H54 (cell line): Measurements from ENCODE around the gene SUPT4H1.
"Not testable (repeated sequence)": the region's sequence is repeated elsewhere in the genome, so short reads cannot be mapped to it uniquely, and the experiment has no call there.

Experiments
- DNase-seq: peaks from one replicate; pipeline ENCODE4 v3.0.0; 2011; ENCODE audit warnings: low spot score, mixed read lengths; ENCODE audit not compliant: insufficient read length
- FAIRE-seq: peaks from 3 replicates; lab custom pipeline; 2011; peaks lifted over from hg19 to GRCh38; lab: Jason Lieb, UNC
- POLR2A ChIP-seq: IDR thresholded peaks from 2 replicates; pipeline ENCODE4 v1.6.1; 2011; ENCODE audit warnings: low read depth, mild to moderate bottlenecking, low read length

The SUPT4H1 gene

DNA sequence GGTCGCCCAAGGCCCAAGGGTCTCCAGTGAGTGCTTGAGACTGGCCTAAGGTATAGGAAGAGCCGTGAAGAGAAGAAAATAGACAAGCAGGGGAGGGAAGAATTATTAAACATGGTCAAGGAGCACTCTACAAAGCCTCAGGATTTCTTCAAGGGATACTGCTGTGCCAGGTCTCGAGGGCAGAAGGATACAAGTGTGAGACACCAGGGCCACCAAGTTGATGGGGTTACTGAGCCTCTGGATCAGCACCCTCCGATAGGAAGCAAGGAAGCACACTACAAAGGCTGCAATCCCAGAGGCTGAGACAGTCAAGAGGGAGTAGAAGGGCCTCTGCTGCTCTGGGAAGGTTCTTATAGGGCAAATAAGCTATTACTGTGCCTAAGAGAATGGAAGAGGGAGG, 6.5 kb downstream of the SUPT4H1 start:
- no peak for TF ChIP-seq POLR2A
- DNase-seq: no peak
- FAIRE-seq: no peak

DNA sequence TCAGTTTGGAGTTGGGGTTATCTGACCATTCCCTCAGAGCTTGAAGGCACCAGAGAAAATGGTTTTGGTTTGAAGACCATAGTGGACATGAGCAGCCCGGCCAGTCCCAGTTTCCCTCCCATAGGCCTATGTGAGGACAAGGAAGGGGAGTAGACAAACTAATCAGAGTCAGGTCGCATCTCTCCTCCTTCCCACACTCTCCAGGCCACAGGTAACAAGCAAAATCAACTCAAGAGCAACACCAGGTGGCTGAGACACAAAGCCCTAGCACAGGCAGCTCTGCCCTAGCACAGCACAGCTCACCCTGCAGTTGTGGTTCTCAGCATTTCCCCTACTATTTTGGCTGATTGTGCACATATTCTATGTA, 7.2 kb downstream of the SUPT4H1 start:
- DNase-seq (no peak), FAIRE-seq (no peak)
- no peak for TF ChIP-seq POLR2A

GRCh38 chr17:58344047-58344790, 7.8 kb downstream of the SUPT4H1 start:
- FAIRE-seq: no peak
- TF ChIP-seq POLR2A: no peak
- no peak for DNase-seq

- DNase-seq (no peak), FAIRE-seq (no peak)
- TF ChIP-seq POLR2A: no peak
Observed at GRCh38 chr17:58343131-58343530, 8.9 kb downstream of the SUPT4H1 start.

DNA sequence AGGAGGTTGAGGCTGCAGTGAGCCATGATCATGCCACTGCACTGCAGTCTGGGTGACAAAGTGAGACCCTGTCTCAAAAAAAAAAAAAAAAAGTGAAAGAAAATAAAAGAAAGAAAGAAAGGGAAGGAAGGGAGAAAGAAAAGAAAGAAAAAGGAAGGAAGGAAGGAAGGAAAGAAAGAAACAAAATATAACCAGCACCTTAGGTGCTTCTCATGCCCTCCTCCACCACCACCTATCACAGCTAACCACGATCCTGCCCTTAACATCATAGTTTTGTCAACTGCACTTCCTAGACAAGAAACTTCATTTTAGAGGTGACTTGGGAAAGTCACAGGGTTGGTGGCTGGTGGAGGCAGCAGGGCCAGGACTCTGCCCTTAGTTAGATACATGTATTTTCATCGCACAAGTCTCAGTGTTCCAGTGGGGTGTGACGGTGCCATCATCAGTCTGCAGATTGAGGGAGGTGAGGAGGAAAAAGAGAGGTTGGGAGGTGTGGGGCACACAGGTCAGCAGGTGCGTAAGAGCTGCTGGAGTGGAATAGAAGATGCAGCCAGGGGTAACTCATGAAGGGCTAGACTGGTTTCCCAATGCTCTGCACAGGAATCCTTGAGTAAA, 10.0 kb downstream of the SUPT4H1 start:
- TF ChIP-seq POLR2A: no peak
- FAIRE-seq (no peak), DNase-seq (no peak)

GRCh38 chr17:58341136-58341860, 10.7 kb downstream of the SUPT4H1 start:
- not testable (repeated sequence) for FAIRE-seq, DNase-seq

DNA sequence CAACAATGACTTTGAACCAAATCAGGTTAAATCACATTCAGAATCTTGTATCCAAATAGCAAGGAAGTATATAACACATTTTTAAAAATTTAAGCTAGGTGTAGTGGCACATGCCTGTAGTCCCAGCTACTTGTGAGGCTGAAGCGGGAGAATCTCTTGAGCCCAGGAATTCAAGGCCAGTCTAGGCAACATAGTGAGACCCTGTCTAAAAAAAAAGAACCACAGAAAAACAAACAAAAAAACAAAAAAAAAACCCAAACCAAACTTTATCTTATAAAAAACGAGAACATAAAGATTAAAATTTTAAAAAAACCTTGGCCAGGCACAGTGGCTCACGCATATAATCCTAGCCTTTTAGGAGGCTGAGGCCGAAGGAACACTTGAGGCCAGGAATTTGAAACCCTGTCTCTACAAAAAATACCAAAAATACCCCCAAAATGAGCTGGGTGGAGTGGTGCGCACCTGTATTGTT, 11.6 kb downstream of the SUPT4H1 start:
- DNase-seq: no peak
- no peak for FAIRE-seq
- no peak for TF ChIP-seq POLR2A

DNA sequence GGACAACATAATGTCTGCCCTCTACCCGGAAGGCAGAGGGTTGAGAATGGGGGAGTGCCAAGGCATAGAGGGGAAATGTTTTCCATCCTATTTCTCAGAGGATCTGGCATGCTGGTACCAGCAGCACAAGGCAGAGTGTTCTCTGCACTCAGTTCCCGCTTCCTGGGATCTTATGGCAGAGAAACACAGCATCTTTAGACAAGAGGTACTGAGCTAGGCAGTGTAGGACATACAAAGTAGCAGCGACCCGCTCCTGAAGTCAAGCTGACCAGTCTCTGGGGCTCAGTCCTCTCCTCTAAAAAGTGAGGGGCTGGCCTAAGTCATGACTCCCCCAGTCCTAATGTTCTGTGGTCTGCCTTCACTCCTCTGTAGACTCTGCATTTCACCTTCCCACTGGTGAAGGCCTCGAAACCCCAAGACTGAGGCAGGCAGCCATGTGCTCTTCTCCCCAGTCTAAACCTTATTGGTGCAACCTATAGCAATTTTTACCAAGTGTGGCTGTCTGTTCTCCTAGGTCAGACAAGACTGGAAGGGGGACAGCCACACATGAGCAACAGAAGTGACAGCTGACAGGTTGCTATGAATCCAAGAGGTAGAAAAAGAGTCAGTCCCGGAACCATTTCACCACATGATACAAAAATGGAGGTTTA, 12.1 kb downstream of the SUPT4H1 start:
- DNase-seq: no peak
- no peak for FAIRE-seq
- no peak for TF ChIP-seq POLR2A

DNA sequence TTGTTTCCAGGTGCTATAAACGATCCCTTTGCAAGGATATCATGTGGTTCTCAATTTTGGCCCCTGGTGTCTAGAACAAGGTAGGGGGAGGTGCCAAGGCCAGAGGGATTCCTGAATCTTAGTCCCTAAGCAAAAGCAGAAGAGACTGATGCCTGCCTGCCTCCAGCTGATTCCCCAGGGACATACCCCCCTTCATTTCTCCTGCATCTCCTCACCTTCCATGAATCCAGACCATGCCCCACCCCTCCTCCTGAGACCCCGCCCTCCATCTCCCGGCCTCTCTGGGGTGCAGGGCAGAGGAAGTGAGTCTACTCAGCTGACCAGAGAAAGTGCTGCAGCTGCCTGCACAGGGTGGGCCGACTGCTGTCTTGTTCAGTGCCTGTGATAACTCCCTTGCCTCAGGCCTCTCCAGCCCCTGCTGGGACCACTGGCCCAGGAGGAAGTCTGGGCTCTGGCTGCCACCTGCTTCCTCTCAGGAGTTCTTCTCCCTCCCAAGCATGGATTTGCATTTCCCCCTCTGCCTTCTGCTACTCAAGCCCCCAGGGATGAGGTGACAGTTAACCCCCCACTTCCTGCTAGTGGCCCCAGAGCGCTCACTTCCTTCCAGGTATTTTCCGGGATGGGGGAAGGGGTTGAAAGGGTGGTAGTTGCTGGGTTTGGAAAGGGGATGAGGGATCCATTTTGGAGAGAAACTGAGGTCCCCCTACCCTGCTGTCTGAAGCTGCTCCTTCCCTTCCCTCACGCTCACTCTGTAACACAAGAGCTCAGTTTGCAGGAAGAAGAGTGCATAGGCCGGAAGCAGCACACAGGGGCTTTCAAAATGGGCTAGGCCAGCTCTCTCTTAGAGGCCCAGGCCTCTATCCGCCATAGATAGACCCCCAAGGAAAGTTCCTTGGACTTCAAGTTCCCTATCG, 12.9 kb downstream of the SUPT4H1 start:
- TF ChIP-seq POLR2A: peak; percentile 64
- FAIRE-seq (no peak), DNase-seq (peak; percentile 83)

DNA sequence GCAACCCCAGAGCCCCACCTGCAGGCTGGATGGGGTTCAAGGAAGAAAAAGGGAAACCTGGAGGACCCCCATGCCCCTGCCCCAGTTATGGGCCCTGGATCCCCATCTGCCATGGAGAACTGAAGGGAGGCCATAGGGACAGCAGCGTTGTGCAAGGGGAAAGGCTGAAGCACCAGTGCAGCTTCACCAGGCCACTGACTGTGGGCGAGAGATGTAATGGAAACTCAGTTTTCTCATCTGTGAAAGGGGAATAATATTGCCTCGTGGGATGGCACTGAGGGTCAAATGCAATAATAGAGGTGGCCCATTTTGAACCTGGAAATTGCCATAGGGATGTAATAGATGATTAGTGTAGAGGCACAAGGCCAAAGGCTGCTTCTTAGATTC, 13.6 kb downstream of the SUPT4H1 start:
- FAIRE-seq (no peak), DNase-seq (no peak)
- no peak for TF ChIP-seq POLR2A

- FAIRE-seq (no peak), DNase-seq (peak; percentile 69)
- no peak for TF ChIP-seq POLR2A
Observed at GRCh38 chr17:58337600-58338453, 14.2 kb downstream of the SUPT4H1 start.

DNA sequence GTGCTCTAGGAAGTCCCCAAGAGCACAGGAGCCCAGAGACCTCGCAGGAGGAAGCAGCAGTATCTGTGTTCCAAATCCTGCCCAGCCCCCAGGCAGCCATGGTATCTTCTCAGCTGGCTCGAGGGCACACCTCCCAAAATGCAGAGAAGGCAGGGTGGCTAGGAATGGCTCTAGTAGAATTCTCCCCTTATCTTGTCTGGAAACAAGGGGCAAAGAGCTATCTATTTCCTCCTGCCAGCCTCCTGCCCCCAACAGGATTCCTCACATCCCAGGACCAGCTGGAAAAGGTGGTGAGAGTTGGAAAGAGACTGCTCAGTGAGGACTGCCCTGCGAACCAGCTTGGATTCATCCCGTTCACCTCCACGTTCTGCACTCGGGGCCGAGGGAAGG, 14.8 kb downstream of the SUPT4H1 start:
- no peak for TF ChIP-seq POLR2A
- DNase-seq (no peak), FAIRE-seq (no peak)
